NCI-H1694 (cell line): ENCODE data around the gene ACOT13.
"Not testable (repeated sequence)": the region's sequence is repeated elsewhere in the genome, so short reads cannot be mapped to it uniquely, and the experiment has no call there.

ENCODE experiments used
- DNase-seq: peaks from one replicate; lab custom pipeline; 2025; lab: John Stamatoyannopoulos, UW

The ACOT13 gene

DNA sequence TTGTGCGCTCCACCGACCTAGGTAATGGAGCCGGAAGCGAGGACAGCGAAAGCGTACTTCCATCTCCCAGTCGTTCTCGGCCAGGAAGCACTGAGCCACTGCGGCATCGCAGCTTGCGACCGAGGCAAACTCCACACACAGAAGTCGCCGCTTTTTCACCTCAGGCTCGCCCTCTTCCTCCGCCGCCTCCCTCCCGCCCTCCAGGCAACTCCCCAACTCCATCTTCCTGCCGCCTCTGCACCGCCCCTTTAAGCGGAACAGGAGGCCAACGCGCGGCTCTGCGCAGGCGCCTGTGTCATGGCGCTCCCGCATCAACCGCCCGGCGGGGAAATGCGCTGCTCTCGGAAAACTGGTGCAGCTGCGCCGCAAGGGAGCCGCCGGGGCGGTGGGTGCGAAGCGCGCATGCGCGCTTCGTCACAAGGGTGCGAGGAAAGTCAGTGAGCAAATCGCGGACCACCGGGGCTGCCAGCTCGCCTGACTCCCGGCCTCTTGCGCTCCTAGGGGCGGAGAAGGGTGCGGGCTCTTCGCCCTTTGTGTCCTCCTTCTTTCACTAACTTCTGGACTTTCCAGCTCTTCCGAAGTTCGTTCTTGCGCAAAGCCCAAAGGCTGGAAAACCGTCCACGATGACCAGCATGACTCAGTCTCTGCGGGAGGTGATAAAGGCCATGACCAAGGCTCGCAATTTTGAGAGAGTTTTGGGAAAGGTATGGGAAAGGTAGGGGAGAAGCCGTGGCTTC, at the start of gene ACOT13, which contains the start of gene TDP2:
ACOT13 (plus strand) TSS at position 437 of the 737 bp plus-strand sequence; CDS start at position 624, 187 bp downstream.
TDP2 (minus strand) TSS at position 259 of the 737 bp plus-strand sequence; CDS start at position 222, 37 bp downstream.
- DNase-seq, result peak; percentile 86

DNA sequence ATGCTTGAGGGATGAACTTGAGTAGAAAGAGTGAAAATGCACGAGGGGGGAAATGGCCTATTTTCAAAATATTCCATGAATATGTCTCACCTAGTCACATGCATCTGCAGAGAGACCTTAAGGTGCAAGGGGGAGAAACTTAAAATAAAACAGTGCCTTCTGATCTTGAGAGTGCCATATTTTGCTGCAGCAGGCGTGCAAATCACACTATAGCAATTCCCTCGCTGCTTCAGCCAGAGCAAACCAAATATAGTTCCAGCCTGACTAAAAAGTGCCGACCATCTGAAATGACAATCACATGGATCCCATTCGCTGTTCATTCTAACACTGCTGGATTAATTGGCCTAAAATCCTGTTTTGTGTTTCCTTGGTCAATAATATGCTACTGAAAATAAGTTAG, 47.2 kb upstream of the ACOT13 start:
- DNase-seq, result no peak

DNA sequence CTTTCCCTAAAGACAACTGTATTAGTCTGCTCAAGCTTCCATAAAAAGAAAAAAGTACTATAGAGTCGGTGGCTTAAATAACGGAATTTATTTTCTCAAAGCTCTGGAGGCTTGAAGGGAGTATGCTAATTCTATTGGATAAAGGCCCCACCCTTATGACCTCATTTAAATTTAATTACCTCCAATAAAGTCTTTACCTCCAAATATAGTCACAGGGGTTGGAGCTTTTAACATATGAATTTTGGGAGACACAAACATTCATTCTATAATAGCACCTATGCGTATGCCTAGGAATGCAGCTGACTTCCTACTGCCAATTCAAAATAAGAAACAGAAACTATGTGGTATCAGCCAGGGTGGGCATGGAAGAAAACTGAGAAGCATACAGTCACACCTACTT, 46.2 kb upstream of the ACOT13 start:
- no peak for DNase-seq

DNA sequence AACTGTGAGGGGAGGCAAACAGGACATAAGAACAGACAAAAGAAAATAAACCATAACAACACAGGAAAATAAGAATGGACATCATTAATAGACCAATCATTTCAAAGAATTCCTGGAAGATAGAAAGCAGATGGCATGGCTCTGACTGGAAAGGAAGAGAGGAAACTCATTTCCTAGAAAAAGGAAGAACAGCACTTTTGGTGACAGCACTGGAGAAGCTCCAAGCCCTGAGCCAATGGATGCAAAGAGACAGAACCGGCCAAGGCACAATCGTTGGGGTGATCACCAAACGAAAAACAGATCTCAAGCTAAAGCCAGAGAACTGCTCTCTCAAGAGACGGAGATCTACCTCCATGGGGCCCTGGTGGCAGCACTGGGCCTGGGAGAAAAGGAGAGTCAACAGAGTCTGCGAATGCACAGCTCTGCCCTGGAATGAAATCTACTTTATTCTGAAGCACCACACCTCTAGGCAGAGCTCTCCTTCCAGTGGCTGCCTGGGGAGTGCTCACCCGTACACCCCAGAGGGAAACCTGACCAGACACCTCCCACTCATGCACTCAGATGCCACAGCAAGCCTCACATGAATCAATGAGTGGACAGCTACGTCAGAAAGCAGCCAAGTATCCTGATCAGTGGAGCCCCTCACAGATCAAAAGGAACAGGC, 45.1 kb upstream of the ACOT13 start:
- DNase-seq, result no peak

DNA sequence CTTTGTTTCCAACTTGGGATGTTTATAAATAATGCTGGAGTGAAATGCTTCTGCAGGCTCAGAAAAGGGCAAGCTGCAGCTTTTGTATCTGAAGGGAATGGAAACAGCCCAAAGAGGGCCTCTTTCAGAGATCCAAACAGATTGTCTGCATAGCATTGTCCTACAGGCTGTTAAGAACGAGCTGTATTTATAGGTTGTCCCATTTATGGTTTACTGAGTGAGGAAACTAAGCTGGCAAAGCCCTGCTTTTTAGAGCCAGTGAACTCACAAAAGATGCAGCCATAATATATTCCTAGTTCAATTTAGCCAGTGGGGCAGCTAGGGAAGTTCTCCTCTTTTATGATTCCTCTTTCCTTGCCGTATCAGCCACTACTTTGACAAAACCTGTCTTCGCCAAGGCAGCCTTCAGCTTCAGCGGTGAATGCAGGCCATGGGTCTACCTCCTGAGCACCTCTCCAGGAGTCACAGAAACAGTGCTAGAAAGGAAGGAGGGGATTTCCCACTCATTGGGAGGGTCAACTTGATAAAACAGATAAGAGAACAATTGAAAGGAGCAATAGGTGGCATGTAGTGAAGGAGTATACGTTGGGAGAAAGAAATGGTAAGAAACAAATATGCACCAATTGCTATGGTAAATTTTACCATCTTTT, 35.9 kb upstream of the ACOT13 start:
- no peak for DNase-seq

DNA sequence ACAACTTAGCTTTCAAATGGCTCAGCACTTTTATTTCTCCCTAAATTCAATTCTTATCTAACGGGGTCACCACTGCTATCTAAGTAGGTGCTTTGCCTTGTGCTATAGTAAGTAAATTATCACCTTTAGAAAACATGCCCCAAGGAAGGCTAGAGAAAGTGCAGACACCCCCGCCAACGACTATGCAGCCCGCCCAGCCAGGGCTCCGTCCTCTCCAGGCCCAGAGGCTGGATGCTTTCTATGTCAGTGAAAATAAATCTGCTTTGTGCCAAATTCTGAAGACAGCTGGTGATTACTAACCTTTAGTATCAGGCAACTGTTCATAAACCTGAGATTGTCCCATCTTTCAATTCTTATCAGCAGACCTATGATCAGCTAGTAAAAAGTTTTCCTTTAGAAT, 35.2 kb upstream of the ACOT13 start:
- no peak for DNase-seq

DNA sequence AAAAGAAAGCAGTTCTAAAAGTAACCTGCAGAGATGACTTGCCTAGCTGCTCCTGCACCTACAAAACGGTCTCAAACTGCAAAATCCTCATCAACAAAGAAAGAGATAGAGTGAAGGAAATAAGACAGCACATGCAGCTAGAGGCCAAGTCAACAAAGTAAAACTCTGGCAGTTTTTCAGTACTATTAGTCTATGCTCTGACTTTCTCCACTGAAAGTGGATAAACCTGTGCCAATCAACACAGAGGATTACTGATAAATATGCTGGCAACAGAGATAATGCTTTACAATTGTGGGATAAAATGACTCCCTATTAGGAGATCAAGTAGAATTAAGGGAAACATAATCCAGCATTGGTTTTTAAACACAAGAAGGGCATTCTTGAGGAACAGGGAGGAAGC, 34.3 kb upstream of the ACOT13 start:
- no peak for DNase-seq

DNA sequence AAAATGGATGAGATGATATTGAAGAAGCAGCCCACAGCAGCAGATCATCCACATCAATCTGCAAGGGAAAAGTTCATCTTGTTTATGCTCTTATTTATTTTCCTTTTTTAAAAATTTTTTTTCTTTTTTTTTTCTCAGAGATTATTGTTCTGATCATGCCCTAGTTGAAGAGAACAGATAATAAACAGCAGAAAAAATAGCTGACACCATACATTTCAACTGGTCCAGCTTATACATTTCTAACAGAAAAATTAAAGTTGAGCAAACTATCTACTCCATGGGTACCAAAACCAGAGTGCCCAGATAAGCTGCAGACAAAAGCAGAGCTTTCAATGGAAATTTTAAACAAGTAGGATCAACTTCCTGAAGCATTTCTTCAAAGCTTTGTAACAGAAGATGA, 30.2 kb upstream of the ACOT13 start:
- DNase-seq, result no peak

DNA sequence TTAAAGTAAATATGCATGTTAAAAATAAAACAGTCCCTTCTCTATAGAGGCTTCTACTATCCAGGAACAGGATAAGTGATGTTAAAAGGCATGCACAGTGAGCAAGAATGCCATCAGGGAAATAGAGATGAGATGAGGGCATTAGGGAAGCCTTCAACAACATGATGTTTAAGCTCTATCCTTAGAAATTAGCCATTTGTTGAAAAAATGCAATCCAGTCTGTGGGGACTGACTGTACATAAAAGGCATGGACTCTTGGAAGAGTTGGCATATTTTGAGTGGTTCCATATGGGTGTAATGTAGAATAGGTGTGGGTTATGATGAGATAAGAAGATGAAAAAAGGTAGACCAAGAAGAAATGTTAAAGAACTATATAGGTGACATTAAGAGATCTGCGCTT, 26.7 kb upstream of the ACOT13 start:
- no peak for DNase-seq

DNA sequence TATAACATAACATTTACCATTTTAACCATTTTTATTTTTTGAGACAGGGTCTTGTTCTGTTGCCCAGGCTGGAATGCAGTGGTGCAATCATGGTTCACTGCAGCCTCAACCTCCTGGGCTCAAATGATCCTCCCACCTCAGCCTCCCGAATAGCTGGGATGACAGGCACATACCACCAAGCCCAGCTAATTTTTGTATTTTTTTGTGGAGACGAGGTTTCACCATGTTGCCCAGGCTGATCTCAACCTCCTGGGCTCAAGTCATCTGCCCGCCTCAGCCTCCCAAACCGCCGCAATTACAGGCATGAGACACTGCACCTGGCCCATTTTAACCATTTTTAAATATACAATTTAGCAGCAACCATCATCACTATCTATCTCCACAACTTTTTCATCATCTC, 26.2 kb upstream of the ACOT13 start:
- not testable (repeated sequence) for DNase-seq

DNA sequence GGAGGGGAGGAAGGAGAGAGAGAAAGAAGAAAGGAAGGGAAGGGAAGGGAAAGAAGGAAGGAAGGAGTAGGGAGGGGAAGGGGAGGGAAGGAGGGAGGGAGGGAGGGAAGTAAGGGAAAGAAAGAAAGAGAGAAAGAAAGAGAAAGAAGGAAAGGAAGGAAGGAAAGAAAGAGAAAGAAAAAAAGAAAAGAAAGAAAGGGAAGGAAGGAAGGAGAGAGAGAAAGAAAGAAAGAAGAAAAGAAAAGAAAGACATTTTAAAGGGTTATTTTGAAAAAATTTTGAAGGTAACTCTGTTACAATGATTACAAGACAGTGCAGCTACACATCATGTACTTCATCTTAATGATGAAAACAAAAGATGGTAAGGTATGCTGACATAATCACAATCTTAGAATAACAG, 24.8 kb upstream of the ACOT13 start:
- DNase-seq, result no peak

DNA sequence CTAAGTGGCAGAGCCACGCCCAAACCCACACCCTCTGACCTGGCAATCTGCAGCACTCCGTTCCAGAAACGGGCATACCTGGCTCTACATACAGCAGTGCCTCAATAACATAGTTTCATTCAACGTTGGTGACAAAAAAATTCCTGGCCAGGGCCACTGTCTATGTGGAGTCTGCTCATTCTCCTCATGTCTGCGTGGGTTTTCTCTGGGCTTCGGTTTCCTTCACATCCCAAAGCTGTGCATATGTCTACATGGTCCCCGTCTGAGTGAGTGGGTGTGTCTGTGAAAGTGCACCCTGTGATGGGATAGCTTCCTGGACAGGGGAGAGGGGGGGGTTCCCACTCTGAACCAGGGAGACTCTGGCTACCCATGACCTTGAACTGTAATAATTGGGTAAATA, 23.0 kb upstream of the ACOT13 start:
- DNase-seq, result no peak

DNA sequence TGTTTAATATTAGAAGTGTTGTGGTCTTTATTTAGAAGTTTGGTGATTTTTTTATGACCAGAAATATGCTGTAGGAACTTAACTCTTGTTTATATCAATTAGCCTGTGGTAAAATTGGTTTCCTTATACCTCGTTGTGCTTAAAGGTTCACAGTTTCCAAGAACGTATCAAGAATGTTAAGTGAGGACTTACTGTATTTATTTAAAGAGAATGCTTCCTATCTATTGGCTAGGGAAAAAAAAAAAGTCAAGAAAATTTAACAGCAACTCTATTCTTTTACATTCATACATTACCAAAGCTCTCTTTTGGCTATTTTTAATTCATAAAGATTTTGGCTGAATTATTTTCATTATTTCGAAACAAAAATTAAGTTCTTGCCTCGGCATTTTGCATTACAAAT, 22.5 kb upstream of the ACOT13 start:
- no peak for DNase-seq

DNA sequence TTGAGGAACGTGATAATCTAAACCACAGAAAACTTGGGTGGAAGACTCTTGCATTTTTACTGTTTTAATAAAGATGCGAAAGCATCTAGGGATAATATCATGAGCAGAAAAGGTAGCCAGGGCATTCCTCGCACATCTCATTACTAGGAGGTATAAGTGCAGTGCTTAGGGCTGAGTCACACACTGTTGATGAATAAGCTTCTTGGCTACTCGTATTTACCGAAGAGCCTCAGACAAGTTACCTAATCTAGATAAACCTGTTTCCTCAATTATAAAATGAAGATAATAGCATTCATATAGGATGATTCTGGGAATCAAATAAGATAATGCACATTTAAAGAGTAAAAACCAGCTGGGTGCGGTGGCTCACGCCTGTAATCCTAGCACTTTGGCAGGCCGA, 20.1 kb upstream of the ACOT13 start:
- no peak for DNase-seq

DNA sequence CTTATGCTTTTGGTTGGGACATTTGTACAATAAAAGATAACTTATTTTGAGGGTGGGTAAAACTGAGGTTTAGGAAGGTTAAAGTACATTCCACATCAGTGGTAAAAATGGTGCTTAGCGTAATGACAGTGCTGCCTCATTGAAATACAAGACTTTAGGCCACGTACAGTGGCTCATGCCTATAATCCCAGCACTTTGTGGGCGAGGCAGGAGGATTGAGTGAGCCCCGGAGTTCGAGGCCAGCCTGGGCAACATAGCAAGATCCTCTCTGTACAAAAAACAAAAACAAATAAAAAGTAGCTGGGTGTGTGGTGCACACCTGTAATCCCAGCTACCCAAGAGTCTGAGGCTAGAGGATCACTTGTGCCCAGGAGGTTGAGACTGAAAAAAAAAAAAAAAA, 18.6 kb upstream of the ACOT13 start:
- DNase-seq, result no peak

DNA sequence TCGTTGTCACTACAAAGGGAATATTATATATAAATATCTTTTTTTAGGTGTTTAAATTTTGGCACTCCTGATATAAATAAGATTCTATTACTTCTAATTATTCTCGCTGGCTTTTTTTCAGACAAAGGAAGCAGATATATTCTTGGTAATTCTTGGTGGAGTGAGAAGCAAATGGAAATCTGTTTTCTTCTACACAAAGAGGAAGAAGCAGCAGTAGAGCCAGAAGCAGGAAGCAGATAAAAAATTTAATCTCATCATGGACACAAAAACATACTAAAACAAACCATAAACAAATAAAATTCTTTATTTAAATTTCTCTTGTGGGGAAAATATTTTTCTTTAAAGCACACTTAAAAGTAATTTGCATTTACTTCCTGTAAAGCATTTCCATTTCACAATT, 17.2 kb upstream of the ACOT13 start:
- DNase-seq, result no peak

DNA sequence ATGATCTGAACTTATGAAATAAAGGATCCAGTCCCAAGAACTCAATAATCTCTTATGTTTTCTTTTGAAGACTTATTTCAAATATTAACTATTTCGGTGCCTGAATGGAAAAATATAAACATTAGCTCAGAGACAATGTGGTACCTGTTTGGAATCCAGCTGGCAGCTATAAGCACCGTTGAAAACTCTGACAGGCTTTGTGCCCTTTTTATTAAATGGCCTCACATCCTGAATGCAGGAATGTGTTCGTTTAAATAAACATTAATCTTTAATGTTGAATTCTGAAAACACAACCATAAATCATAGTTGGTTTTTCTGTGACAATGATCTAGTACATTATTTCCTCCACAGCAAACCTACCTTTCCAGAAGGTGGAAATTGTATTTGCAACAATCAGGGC, 16.5 kb upstream of the ACOT13 start:
- DNase-seq, result no peak

DNA sequence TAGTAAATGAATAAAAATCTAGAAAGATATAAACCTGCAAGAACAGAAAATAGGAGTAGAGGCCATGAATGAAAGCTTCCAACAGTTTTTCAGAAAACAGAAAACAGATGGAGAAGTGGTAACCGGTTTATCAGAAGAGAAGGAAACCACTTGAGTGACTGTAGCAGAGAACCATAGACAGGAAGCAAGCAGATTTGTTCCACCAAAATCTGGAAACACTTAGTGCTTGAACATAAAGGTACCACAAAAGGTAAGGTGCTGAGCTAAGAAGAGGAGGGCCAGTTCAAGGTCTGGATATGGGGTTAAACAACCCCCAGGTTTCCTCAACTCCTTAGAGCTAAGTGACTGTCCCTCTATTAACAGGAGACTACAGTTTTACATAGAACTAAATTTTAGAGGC, 11.7 kb upstream of the ACOT13 start:
- no peak for DNase-seq

DNA sequence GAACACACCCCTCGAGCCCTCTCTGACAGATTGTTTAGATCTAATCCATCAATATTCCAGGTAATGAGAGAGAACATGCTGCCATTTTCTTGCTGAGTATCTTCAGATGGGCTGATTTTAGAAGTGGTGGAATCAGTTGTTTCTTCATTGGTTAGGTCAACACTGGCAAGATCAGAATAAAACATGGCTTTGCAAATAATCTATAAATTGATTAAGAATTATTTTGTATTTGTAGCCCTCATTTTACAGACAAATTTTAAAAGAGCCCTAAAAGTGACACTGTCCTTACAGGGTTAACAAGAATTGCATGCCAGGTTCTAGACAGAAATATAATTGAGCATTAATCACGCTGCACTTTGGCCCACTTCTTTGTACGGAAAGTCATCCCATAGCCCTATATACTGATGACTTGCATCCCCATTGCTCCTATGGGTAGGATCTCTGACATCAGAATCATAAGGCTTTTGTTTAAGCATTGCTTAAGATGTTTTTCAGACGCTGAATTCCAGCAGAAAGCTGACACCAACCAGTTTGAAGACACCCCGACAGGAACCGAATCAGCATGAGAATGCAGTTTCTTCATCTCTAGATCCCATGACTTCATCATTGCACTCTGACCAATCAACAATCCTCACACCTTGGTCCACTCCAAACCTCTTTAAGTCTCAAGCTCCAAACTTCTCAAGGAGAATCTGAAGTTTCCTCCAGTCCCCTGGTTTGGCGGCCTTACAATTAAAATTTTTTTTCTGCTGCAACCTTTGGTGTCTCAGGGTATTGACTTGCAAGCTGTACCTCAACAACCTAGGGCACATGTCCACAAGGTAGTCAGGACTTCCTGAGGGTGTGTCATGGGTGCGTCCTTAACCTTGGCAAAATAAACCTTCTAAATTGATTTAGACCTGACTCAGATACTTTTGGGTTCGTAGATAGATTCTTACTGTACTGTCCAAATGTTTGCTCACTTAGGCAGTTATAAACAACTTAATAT, 8.0 kb upstream of the ACOT13 start:
- DNase-seq, result no peak

DNA sequence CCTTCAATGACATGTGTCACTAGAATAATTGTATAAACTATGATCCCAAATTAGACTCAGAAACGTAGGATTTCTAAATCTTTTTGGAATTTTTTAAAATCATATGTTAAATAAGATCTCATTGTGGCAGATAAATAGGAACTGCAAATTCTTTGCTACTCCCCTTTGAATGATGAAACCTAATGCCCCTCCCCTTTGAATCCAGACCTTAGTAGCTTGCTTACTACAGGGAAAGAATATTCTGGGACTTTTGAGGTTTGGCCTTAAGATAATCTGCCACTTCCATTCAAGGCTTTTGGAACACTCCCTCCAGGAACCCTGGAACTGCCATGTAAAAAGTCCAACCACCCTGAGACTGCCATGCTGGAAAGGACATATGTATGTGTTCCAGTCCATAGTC, 7.3 kb upstream of the ACOT13 start:
- no peak for DNase-seq

DNA sequence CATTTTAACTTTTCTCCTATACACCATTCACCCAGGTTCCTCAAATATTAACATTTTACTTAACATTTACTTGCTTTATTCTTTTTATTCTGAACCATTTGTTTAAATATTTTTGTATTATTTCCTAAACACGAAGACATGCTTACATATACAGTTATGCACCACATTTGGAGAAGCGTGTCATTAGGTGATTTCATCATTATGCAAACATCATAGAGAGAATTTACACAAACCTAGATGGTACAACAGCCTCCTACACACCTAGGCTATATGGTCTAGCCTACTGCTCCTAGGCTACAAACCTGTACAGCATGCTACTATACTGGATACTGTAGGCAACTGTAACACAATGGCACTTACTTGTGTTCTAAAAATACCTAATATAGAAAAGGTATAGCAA, 6.8 kb upstream of the ACOT13 start:
- no peak for DNase-seq

DNA sequence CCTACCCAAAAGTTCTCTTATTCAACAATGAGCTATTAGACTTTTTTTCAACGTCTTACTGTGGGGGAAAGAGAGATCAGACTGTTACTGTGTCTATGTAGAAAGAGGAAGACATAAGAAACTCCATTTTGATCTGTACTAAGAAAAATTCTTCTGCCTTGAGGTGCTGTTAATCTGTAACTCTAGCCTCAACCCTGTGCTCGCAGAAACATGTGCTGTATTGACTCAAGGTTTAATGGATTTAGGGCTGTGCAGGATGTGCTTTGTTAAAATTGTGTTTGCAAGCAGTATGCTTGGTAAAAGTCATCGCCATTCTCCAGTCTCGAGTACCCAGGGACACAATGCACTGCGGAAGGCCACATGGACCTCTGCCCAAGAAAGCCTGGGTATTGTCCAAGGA, 5.1 kb upstream of the ACOT13 start:
- DNase-seq, result not testable (repeated sequence)
